SK-N-SH treated with all-trans-retinoic acid at 6 μM for 48 hours (cell line): Measurements from ENCODE around the gene FRMD4A.

Experiments
- ATAC-seq: fragments of 200-7000 bp; cut with Tn5 transposase; 3 replicates; pipeline ENCODE4 v1.9.1; 2020; ENCODE audit warnings: mild to moderate bottlenecking, moderate library complexity
- ARNTL ChIP-seq: fragments of 450-650 bp; formaldehyde crosslinking; IDR thresholded peaks from 2 replicates; pipeline ENCODE4 v1.5.0; 2020; ENCODE audit warnings: low read depth, mild to moderate bottlenecking, moderate library complexity, borderline replicate concordance
- BACH2 ChIP-seq: fragments of 250-450 bp; sonication (Bioruptor Pico); IDR thresholded peaks from 2 replicates; pipeline ENCODE4 v1.9.0; 2021; ENCODE audit warnings: mild to moderate bottlenecking, borderline replicate concordance
- CREB5 ChIP-seq: fragments of 250-450 bp; sonication (Bioruptor Pico); IDR thresholded peaks from 2 replicates; pipeline ENCODE4 v1.5.1; 2020; ENCODE audit warnings: low read depth, mild to moderate bottlenecking, moderate library complexity
- CSDC2 ChIP-seq: fragments of 250-450 bp; sonication (Bioruptor Pico); IDR thresholded peaks from 2 replicates; pipeline ENCODE4 v1.5.0; 2020; ENCODE audit warnings: mild to moderate bottlenecking, moderate library complexity
- CSRNP3 ChIP-seq: fragments of 250-450 bp; sonication (Bioruptor Pico); IDR thresholded peaks from 2 replicates; pipeline ENCODE4 v1.5.1; 2021; ENCODE audit warnings: mild to moderate bottlenecking, moderate library complexity
- ESRRG ChIP-seq: fragments of 250-450 bp; sonication (Bioruptor Pico); IDR thresholded peaks from 2 replicates; pipeline ENCODE4 v1.6.1; 2021; ENCODE audit warnings: mild to moderate bottlenecking
- ISL1 ChIP-seq: fragments of 250-450 bp; sonication (Bioruptor Pico); IDR thresholded peaks from 2 replicates; pipeline ENCODE4 v2.1.2; 2022; ENCODE audit warnings: mild to moderate bottlenecking, moderate library complexity
- PATZ1 ChIP-seq: fragments of 250-450 bp; sonication (Bioruptor Pico); IDR thresholded peaks from 2 replicates; pipeline ENCODE4 v1.8.0; 2020; ENCODE audit warnings: mild to moderate bottlenecking, moderate library complexity, borderline replicate concordance
- POU6F1 ChIP-seq: fragments of 250-450 bp; sonication (Bioruptor Pico); IDR thresholded peaks from 2 replicates; pipeline ENCODE4 v1.8.0; 2021; ENCODE audit warnings: low read depth, mild to moderate bottlenecking, moderate library complexity, borderline replicate concordance
- PPARA ChIP-seq: fragments of 250-450 bp; sonication (Bioruptor Pico); IDR thresholded peaks from 2 replicates; pipeline ENCODE4 v1.5.0; 2020; ENCODE audit warnings: mild to moderate bottlenecking, borderline replicate concordance
- SNAI2 ChIP-seq: fragments of 250-450 bp; sonication (Bioruptor Pico); IDR thresholded peaks from 2 replicates; pipeline ENCODE4 v1.5.0; 2020; ENCODE audit warnings: mild to moderate bottlenecking, moderate library complexity
- TOX ChIP-seq: fragments of 250-450 bp; sonication (Bioruptor Pico); IDR thresholded peaks from 2 replicates; pipeline ENCODE4 v1.8.0; 2021; ENCODE audit warnings: mild to moderate bottlenecking, moderate library complexity, borderline replicate concordance
- TSHZ2 ChIP-seq: fragments of 250-450 bp; sonication (Bioruptor Pico); IDR thresholded peaks from 2 replicates; pipeline ENCODE4 v1.5.0; 2020; ENCODE audit warnings: mild to moderate bottlenecking, moderate library complexity
- ZC3H10 ChIP-seq: fragments of 250-450 bp; sonication (Bioruptor Pico); IDR thresholded peaks from 2 replicates; pipeline ENCODE4 v1.5.1; 2021; ENCODE audit warnings: mild to moderate bottlenecking, moderate library complexity
- ZFP3 ChIP-seq: fragments of 250-450 bp; sonication (Bioruptor Pico); IDR thresholded peaks from 2 replicates; pipeline ENCODE4 v1.5.0; 2020; ENCODE audit warnings: mild to moderate bottlenecking, moderate library complexity
- ZNF70 ChIP-seq: fragments of 450-650 bp; formaldehyde crosslinking; IDR thresholded peaks from 2 replicates; pipeline ENCODE4 v1.5.0; 2020; ENCODE audit warnings: mild to moderate bottlenecking, moderate library complexity
- ZNF8 ChIP-seq: fragments of 450-650 bp; formaldehyde crosslinking; IDR thresholded peaks from 2 replicates; pipeline ENCODE4 v1.5.0; 2020; ENCODE audit warnings: mild to moderate bottlenecking, moderate library complexity

Gene FRMD4A

GRCh38 chr10:13794992-13795612, 535.6 kb downstream of the FRMD4A start:
- no peak for ATAC-seq
- TF ChIP-seq ZNF8 (CRISPR knock-in tag) = no peak
- TF ChIP-seq, all 23 proteins: peak for 0

- no peak for ATAC-seq
Observed at GRCh38 chr10:13792006-13792405, 538.7 kb downstream of the FRMD4A start.

GRCh38 chr10:13791483-13791882, 539.2 kb downstream of the FRMD4A start:
- TF ChIP-seq SNAI2 (no peak), ZNF70 (peak; percentile 61; the same call in 1 of the 2 replicates)
- ATAC-seq = no peak

More at GRCh38 chr10:13792006-13792405, 538.7 kb downstream of the FRMD4A start:
- TF ChIP-seq PATZ1 = no peak
- no peak for TF ChIP-seq ARNTL (CRISPR knock-in tag)
- no peak for TF ChIP-seq BACH2 (CRISPR knock-in tag)
- TF ChIP-seq CSRNP3 (CRISPR knock-in tag) = no peak
- TF ChIP-seq ZFP3 = no peak
- no peak for TF ChIP-seq ZNF8 (CRISPR knock-in tag)
- TF ChIP-seq CSDC2 = no peak
- TF ChIP-seq PPARA (CRISPR knock-in tag) = no peak
- TF ChIP-seq ZC3H10 (CRISPR knock-in tag) = no peak
- TF ChIP-seq CREB5 (CRISPR knock-in tag) = no peak
- no peak for TF ChIP-seq ZNF70
- TF ChIP-seq ESRRG (CRISPR knock-in tag) = no peak

- no peak for ATAC-seq
- TF ChIP-seq TSHZ2 (CRISPR knock-in tag) (no peak), TOX (CRISPR knock-in tag) (no peak), ISL1 (CRISPR knock-in tag) (no peak), ZNF8 (CRISPR knock-in tag) (no peak), POU6F1 (CRISPR knock-in tag) (no peak), SNAI2 (no peak), CSRNP3 (CRISPR knock-in tag) (no peak), ZFP3 (no peak)
Observed at GRCh38 chr10:13790196-13790595, 540.5 kb downstream of the FRMD4A start.
